H1 (cell line): ENCODE results near the gene CRISPLD2. TPM values are rescaled to one million over a fixed set of nuclear protein-coding genes. Genes with fewer than 3 reads are reported as not detected.

Experiments used
- CTCF ChIA-PET: fragments of 300-600 bp; sonication (Branson Sonifier 250); formaldehyde crosslinking; loops from one replicate; lab custom pipeline; 2021; ENCODE audit not compliant: partially characterized antibody; lab: Charles Lee
- POLR2A ChIA-PET: fragments of 300-600 bp; sonication (Branson Sonifier 250); formaldehyde crosslinking; loops from one replicate; lab custom pipeline; 2021; ENCODE audit warnings: inconsistent platforms; ENCODE audit not compliant: partially characterized antibody; lab: Charles Lee
- DNase-seq, 2 experiments: peaks; one replicate each; pipeline versions ENCODE4 v3.0.0 to v3.0.0-alpha.2; 2010 to 2022; ENCODE audit warnings: low spot score in 2 of 2, low read depth in 1 of 2, mixed read lengths in 1 of 2
- FAIRE-seq: peaks from 2 replicates; lab custom pipeline; 2011; peaks lifted over from hg19 to GRCh38; lab: Jason Lieb, UNC
- H2AFZ ChIP-seq: 2 replicates; pipeline ENCODE4 v1.8.1; 2012; ENCODE audit warnings: low read length, inconsistent platforms
- H2AK5ac ChIP-seq: 2 replicates; pipeline ENCODE4 v1.6.1; 2013; ENCODE audit warnings: low read depth, low read length
- H2BK120ac ChIP-seq: replicated peaks from 2 replicates; pipeline ENCODE3; 2013; ENCODE audit warnings: low read depth, low read length, inconsistent platforms
- H2BK12ac ChIP-seq: 2 replicates; pipeline ENCODE4 v1.6.1; 2013; ENCODE audit warnings: low read depth, low read length
- H2BK15ac ChIP-seq: 2 replicates; pipeline ENCODE4 v1.6.1; 2013; ENCODE audit warnings: low read length
- H2BK20ac ChIP-seq: 2 replicates; pipeline ENCODE4 v1.6.1; 2013; ENCODE audit warnings: low read length
- H2BK5ac ChIP-seq: 2 replicates; pipeline ENCODE4 v1.6.1; 2013; ENCODE audit warnings: low read depth, low read length
- H3K14ac ChIP-seq: 2 replicates; pipeline ENCODE4 v1.6.1; 2013; ENCODE audit warnings: inconsistent platforms; ENCODE audit not compliant: insufficient read length
- H3K18ac ChIP-seq: 2 replicates; pipeline ENCODE4 v1.6.1; 2013; ENCODE audit warnings: low read length; ENCODE audit errors: extremely low read depth
- H3K23ac ChIP-seq: 2 replicates; pipeline ENCODE4 v1.6.1; 2013; ENCODE audit warnings: inconsistent platforms; ENCODE audit not compliant: insufficient read length
- H3K23me2 ChIP-seq: 2 replicates; pipeline ENCODE4 v1.6.1; 2013; ENCODE audit warnings: low read depth, low read length
- H3K27ac ChIP-seq: 2 replicates; pipeline ENCODE4 v1.6.1; 2011; ENCODE audit warnings: low read depth, low read length, inconsistent platforms
- H3K27me3 ChIP-seq, 4 experiments: replicated peaks in 1 of 4; 1 replicate in 1 of 4; 2 replicates in 3 of 4; pipeline versions ENCODE4 v1.6.1 to v1.8.1; 2011 to 2013; ENCODE audit warnings: low read length in 3 of 4, mild to moderate bottlenecking in 3 of 4, inconsistent platforms in 2 of 4, mixed read lengths in 2 of 4, moderate library complexity in 1 of 4; ENCODE audit not compliant: control insufficient read depth in 3 of 4, insufficient read depth in 3 of 4; ENCODE audit errors: extremely low read depth in 1 of 4
- H3K36me3 ChIP-seq, 4 experiments: 2 replicates each; pipeline versions ENCODE4 v1.6.1 to v1.8.1; 2011 to 2013; ENCODE audit warnings: mild to moderate bottlenecking in 4 of 4, low read length in 3 of 4, moderate library complexity in 2 of 4, control low read depth in 1 of 4, inconsistent platforms in 1 of 4; ENCODE audit not compliant: insufficient read depth in 4 of 4, control insufficient read depth in 2 of 4
- H3K4ac ChIP-seq: replicated peaks from 2 replicates; pipeline ENCODE3; 2013; ENCODE audit warnings: low read length, low read depth, mixed read lengths, inconsistent platforms; ENCODE audit not compliant: insufficient read length
- H3K4me1 ChIP-seq, 4 experiments: replicated peaks in 1 of 4; 1 replicate in 1 of 4; 2 replicates in 3 of 4; pipeline versions ENCODE4 v1.6.1 to v1.8.1; 2011 to 2013; ENCODE audit warnings: low read length in 3 of 4, inconsistent platforms in 2 of 4, mixed read lengths in 1 of 4; ENCODE audit not compliant: insufficient read depth in 4 of 4, control insufficient read depth in 3 of 4
- H3K4me2 ChIP-seq, 2 experiments: 2 replicates each; pipeline versions ENCODE4 v1.6.1 to v1.8.1; 2011 to 2013; ENCODE audit warnings: low read depth in 2 of 2, low read length in 2 of 2, control low read depth in 1 of 2, inconsistent platforms in 1 of 2, mild to moderate bottlenecking in 1 of 2; ENCODE audit not compliant: insufficient read depth in 1 of 2
- H3K4me3 ChIP-seq, 4 experiments: fragments of 200-600, 300-600 bp in 1 of 4; sonication (generic), shearing (Covaris generic), sonication (Bioruptor Twin) in 1 of 4; 2 replicates each; pipeline versions ENCODE4 v1.5.1 to v1.8.1; 2011 to 2016; ENCODE audit warnings: low read length in 4 of 4, low read depth in 3 of 4, control low read depth in 2 of 4, inconsistent platforms in 2 of 4, mild to moderate bottlenecking in 2 of 4, mixed read lengths in 1 of 4, moderate library complexity in 1 of 4; ENCODE audit not compliant: insufficient read depth in 2 of 4; ENCODE audit errors: extremely low read depth in 1 of 4
- H3K56ac ChIP-seq: replicated peaks from 2 replicates; pipeline ENCODE3; 2013; ENCODE audit warnings: low read depth, mild to moderate bottlenecking, mixed read lengths, low read length, inconsistent platforms; ENCODE audit not compliant: insufficient read length
- H3K79me1 ChIP-seq: 2 replicates; pipeline ENCODE4 v1.6.1; 2013; ENCODE audit warnings: low read depth, low read length, control low read depth
- H3K79me2 ChIP-seq, 2 experiments: 2 replicates each; pipeline versions ENCODE4 v1.6.1 to v1.8.1; 2012 to 2013; ENCODE audit warnings: low read length in 2 of 2, mild to moderate bottlenecking in 2 of 2, inconsistent platforms in 1 of 2; ENCODE audit not compliant: insufficient read depth in 2 of 2, control insufficient read depth in 1 of 2
- H3K9ac ChIP-seq, 4 experiments: replicated peaks in 1 of 4; 1 replicate in 1 of 4; 2 replicates in 3 of 4; pipeline versions ENCODE4 v1.6.1 to v1.8.1; 2011 to 2013; ENCODE audit warnings: low read depth in 3 of 4, low read length in 3 of 4, control low read depth in 2 of 4, mild to moderate bottlenecking in 2 of 4, moderate library complexity in 2 of 4, inconsistent platforms in 1 of 4; ENCODE audit errors: extremely low read depth in 1 of 4
- H3K9me3 ChIP-seq, 2 experiments: 2 replicates each; pipeline versions ENCODE4 v1.6.1 to v1.8.1; 2012 to 2013; ENCODE audit warnings: mild to moderate bottlenecking in 2 of 2, moderate library complexity in 2 of 2, control low read depth in 1 of 2, inconsistent platforms in 1 of 2, low read depth in 1 of 2, low read length in 1 of 2, mixed read lengths in 1 of 2; ENCODE audit not compliant: insufficient read depth in 2 of 2
- H4K20me1 ChIP-seq, 2 experiments: replicated peaks in 1 of 2; 2 replicates each; pipeline versions ENCODE3 to v1.8.1; 2011 to 2013; ENCODE audit warnings: inconsistent platforms in 2 of 2, low read length in 2 of 2, mild to moderate bottlenecking in 1 of 2; ENCODE audit not compliant: insufficient read depth in 2 of 2, control insufficient read depth in 1 of 2
- H4K5ac ChIP-seq: 2 replicates; pipeline ENCODE4 v1.6.1; 2013; ENCODE audit warnings: low read length, low read depth, mixed read lengths, inconsistent platforms; ENCODE audit not compliant: insufficient read length
- H4K8ac ChIP-seq: 2 replicates; pipeline ENCODE4 v1.8.0; 2013; ENCODE audit warnings: mild to moderate bottlenecking, moderate library complexity, low read length, inconsistent platforms; ENCODE audit not compliant: insufficient read depth; ENCODE audit errors: extremely low read depth
- H4K91ac ChIP-seq: replicated peaks from 2 replicates; pipeline ENCODE3; 2013; ENCODE audit warnings: low read length, mixed read lengths, inconsistent platforms; ENCODE audit not compliant: insufficient read length
- BCL11A ChIP-seq, 2 experiments: IDR thresholded peaks; one replicate each; pipeline ENCODE4 v1.6.1; 2011; ENCODE audit warnings: low read depth in 2 of 2, low read length in 2 of 2, mild to moderate bottlenecking in 2 of 2
- CHD2 ChIP-seq: IDR thresholded peaks from 2 replicates; pipeline ENCODE4 v1.6.1; 2012; ENCODE audit warnings: low read length, improper control_type of control experiment
- GABPA ChIP-seq: IDR thresholded peaks from 2 replicates; pipeline ENCODE4 v1.6.1; 2011; ENCODE audit warnings: mild to moderate bottlenecking, low read length, moderate library complexity, borderline replicate concordance; ENCODE audit not compliant: insufficient read depth
- GTF2F1 ChIP-seq: IDR thresholded peaks from 2 replicates; pipeline ENCODE4 v1.6.1; 2012; ENCODE audit warnings: low read depth, low read length, improper control_type of control experiment, borderline replicate concordance
- HDAC2 ChIP-seq, 2 experiments: fragments of 300-600 bp in 1 of 2; sonication (generic) in 1 of 2; IDR thresholded peaks; 2 replicates each; pipeline ENCODE4 v1.6.1; 2011 to 2012; ENCODE audit warnings: low read depth in 2 of 2, low read length in 2 of 2, mild to moderate bottlenecking in 2 of 2, moderate library complexity in 2 of 2, borderline replicate concordance in 1 of 2, inconsistent platforms in 1 of 2
- KDM1A ChIP-seq: fragments of 200-600, 300-600 bp; sonication (generic); IDR thresholded peaks from 2 replicates; pipeline ENCODE4 v1.7.1; 2016; ENCODE audit warnings: mild to moderate bottlenecking, low read length, borderline replicate concordance
- KDM5A ChIP-seq: fragments of 200-600 bp; IDR thresholded peaks from 2 replicates; pipeline ENCODE4 v1.7.1; 2012; ENCODE audit warnings: mild to moderate bottlenecking, low read length, inconsistent platforms, mixed read lengths
- NRF1 ChIP-seq: IDR thresholded peaks from 2 replicates; pipeline ENCODE4 v1.6.1; 2011; ENCODE audit warnings: mild to moderate bottlenecking, low read depth, low read length, improper control_type of control experiment
- RFX5 ChIP-seq: IDR thresholded peaks from 2 replicates; pipeline ENCODE4 v1.6.1; 2011; ENCODE audit warnings: low read depth, low read length, improper control_type of control experiment, borderline replicate concordance
- RNF2 ChIP-seq: fragments of 200-900, 300-1000 bp; sonication (generic); IDR thresholded peaks from 2 replicates; pipeline ENCODE4 v1.7.1; 2016; ENCODE audit warnings: borderline replicate concordance, low read depth, mild to moderate bottlenecking, antibody characterized with exemption, low read length; ENCODE audit not compliant: poor library complexity, severe bottlenecking; ENCODE audit errors: missing control alignments
- SAP30 ChIP-seq: fragments of 300-600 bp; sonication (generic); IDR thresholded peaks from 2 replicates; pipeline ENCODE4 v1.7.1; 2012; ENCODE audit warnings: low read length, moderate library complexity, mild to moderate bottlenecking, inconsistent platforms; ENCODE audit not compliant: insufficient read depth, insufficient replicate concordance
- YY1 ChIP-seq: IDR thresholded peaks from 2 replicates; pipeline ENCODE4 v1.6.1; 2011; ENCODE audit warnings: low read depth, mild to moderate bottlenecking, low read length
- WGBS, 2 experiments: shearing (Covaris generic) in 1 of 2; methylation state at CpG; one replicate each; pipeline versions ENCODE4 v1.1.6 to v1.1.7; 2013 to 2015; ENCODE audit warnings: low lambda C conversion rate in 2 of 2, mixed read lengths in 2 of 2, inconsistent platforms in 1 of 2, low coverage in 1 of 2, missing lambda C conversion rate in 1 of 2; ENCODE audit not compliant: insufficient replicate concordance in 2 of 2, insufficient coverage in 1 of 2, insufficient read length in 1 of 2; ENCODE audit errors: extremely low coverage in 1 of 2, missing lambda C conversion rate in 1 of 2; 5-methylcytosine and 5-hydroxymethylcytosine counted together
- polyA plus RNA-seq, 7 experiments: library from polyadenylated mRNA; depleted of rRNA in 3 of 7; stranded (reverse) in 5 of 7; unstranded in 2 of 7; fragments of >200 nt in 5 of 7; fragments of 200-250 nt in 2 of 7; gene quantifications; 1 replicate in 5 of 7; 2 replicates in 1 of 7; 4 replicates in 1 of 7; pipeline versions ENCODE4 v1.2.1 to v1.2.3, GENCODE V29; 2011 to 2013; ENCODE audit warnings: missing spikeins in 2 of 7, mixed read lengths in 2 of 7
- total RNA-seq: library from RNA; stranded (reverse); fragmentation: NEBNext Ultra II Directional; extraction: Animal tissue kit (Norgen Biotek cat#: 25700); gene quantifications from 2 replicates; pipeline ENCODE4 v1.2.1, GENCODE V29; 2021

CRISPLD2 gene
- total and polyA plus RNA-seq, 2 of the 8 experiments (the other 6 are each of a cell fraction or from before 2014, with no cell fraction given): 2.7 to 5.1 TPM

DNA sequence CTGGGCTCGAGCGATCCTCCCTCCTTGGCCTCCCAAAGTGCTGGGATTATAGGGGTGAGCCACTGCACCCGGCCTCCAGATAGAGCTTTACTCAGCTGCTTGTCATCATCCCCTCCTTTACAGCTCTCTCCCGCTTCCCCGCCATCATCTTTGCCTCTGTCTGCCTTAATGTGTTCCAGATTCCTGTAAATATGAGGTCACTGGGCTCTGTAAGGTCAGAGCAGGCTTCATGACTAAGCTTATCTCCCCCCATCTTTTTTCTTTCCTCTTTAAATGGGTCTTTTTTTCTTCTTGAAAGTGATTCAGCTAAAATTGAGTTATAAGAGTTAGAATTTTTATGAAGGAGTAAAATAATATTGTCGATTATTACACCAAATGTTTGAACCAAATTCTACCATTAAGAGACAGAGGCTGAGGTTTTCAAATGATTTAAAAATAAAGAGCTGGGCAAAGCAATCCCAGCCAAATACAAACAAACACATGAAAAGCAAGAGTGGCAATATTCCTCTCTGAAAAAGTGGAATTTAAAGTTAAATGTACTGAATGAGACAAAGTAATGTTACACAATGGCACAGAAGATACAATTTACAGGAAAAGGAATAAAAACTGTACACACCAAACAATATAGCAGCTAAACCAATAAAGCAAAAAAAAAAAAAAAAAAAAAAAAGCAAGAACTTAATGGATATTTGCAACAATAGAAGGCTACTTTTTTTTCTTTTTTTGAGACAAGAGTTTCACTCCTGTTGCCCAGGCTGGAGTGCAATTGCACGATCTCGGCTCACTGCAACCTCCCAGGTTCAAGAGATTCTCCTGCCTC lies 62.1 kb downstream of the CRISPLD2 start:
- DNase-seq (no peak), FAIRE-seq (no peak)
- no peak overlapping the region for H2BK12ac ChIP-seq
- H2AK5ac ChIP-seq: no peak overlapping the region
- no peak overlapping the region for H3K4ac ChIP-seq
- ChIA-PET POLR2A (no interaction called here), CTCF (interaction anchor here (0.6 to 3.8 kb wide), 14 partner anchors 9 to 155 kb away, joined by 3 to 15 read pairs (median 4); partner anchors contain the start of gene CRISPLD2)
- peaks cover 7 to 20% (median 13%) of the 10 kb centered on the region in 4 experiments for H3K4me1 ChIP-seq
- no peak overlapping the region for H2AFZ ChIP-seq
- H3K56ac ChIP-seq: no peak overlapping the region
- H3K27me3 ChIP-seq: no peaks in the 10 kb centered on the region
- H3K79me2 ChIP-seq: no peaks in the 10 kb centered on the region
- no peaks in the 10 kb centered on the region for H3K9me3 ChIP-seq
- H4K5ac ChIP-seq: no peak overlapping the region
- no peak overlapping the region for H2BK5ac ChIP-seq
- H3K18ac ChIP-seq: no peak overlapping the region
- H2BK20ac ChIP-seq: no peak overlapping the region
- no peak overlapping the region for H2BK120ac ChIP-seq
- H4K8ac ChIP-seq: no peak overlapping the region
- H3K4me2 ChIP-seq: no peak overlapping the region
- no peaks in the 10 kb centered on the region for H3K36me3 ChIP-seq
- H3K27ac ChIP-seq: no peak overlapping the region
- H3K9ac ChIP-seq: no peak overlapping the region
- H3K23ac ChIP-seq: no peak overlapping the region
- H3K4me3 ChIP-seq: no peak overlapping the region
- H3K14ac ChIP-seq: no peak overlapping the region
- no peaks in the 10 kb centered on the region for H3K79me1 ChIP-seq
- no peak overlapping the region for H2BK15ac ChIP-seq
- H4K91ac ChIP-seq: no peak overlapping the region
- no peaks in the 10 kb centered on the region for H3K23me2 ChIP-seq
- H4K20me1 ChIP-seq: peaks cover 0 to 1% of the 10 kb centered on the region in 2 experiments
- 89% methylated on average over 8 of the region's 8 CpGs; no CpG with 5 or more reads in 1 of the 2 experiments for WGBS, 2 experiments
- TF ChIP-seq RNF2: no peak
- no peak for TF ChIP-seq NRF1
- no peak for TF ChIP-seq KDM5A
- TF ChIP-seq RFX5: no peak
- TF ChIP-seq SAP30: no peak
- TF ChIP-seq GTF2F1: no peak
- no peak for TF ChIP-seq KDM1A
- no peak for TF ChIP-seq YY1
- TF ChIP-seq GABPA: no peak
- no peak for TF ChIP-seq BCL11A (IDR thresholded peaks at IDR 0.05; ENCODE audit: low read depth in 2 of 2, low read length in 2 of 2)
- no peak for TF ChIP-seq HDAC2 (IDR thresholded peaks at IDR 0.05; ENCODE audit: borderline replicate concordance in 1 of 2, low read depth in 2 of 2, low read length in 2 of 2)
- no peak for TF ChIP-seq CHD2
